Kidney (tissue), 14 donors: ENCODE results near the gene PLD1. TPM values are rescaled to one million over a fixed set of nuclear protein-coding genes. Genes with fewer than 3 reads are reported as not detected.

Experiments
- DNase-seq, 5 donors: peaks; one replicate each; pipeline ENCODE4 v3.0.0-alpha.2; 2013 to 2020
- FAIRE-seq: peaks from 2 replicates; lab custom pipeline; 2012; peaks lifted over from hg19 to GRCh38; lab: Jason Lieb, UNC
- H3K27ac ChIP-seq, 2 donors: one replicate each; pipeline ENCODE4 v1.7.0; 2013; ENCODE audit warnings: low read depth in 2 of 2, low read length in 2 of 2, inconsistent platforms in 1 of 2
- H3K27me3 ChIP-seq: one replicate; pipeline ENCODE4 v1.7.1; 2013; ENCODE audit warnings: low read length, inconsistent platforms; ENCODE audit not compliant: control insufficient read depth, insufficient read depth
- H3K36me3 ChIP-seq, 3 donors: one replicate each; pipeline versions ENCODE4 v1.7.0 to v1.7.1; 2013; ENCODE audit warnings: low read length in 3 of 3, control low read depth in 1 of 3, inconsistent platforms in 1 of 3; ENCODE audit not compliant: insufficient read depth in 3 of 3, control insufficient read depth in 2 of 3
- H3K4me1 ChIP-seq, 3 donors: one replicate each; pipeline versions ENCODE4 v1.7.0 to v1.7.1; 2013; ENCODE audit warnings: low read length in 3 of 3, inconsistent platforms in 1 of 3, low read depth in 1 of 3; ENCODE audit not compliant: control insufficient read depth in 2 of 3, insufficient read depth in 2 of 3
- H3K4me3 ChIP-seq, 3 donors: one replicate each; pipeline versions ENCODE4 v1.7.0 to v1.8.1; 2013; ENCODE audit warnings: low read length in 3 of 3, control low read depth in 1 of 3, inconsistent platforms in 1 of 3
- H3K9ac ChIP-seq, 3 donors: one replicate each; pipeline versions ENCODE4 v1.7.0 to v1.7.1; 2013; ENCODE audit warnings: low read length in 3 of 3, control low read depth in 1 of 3, inconsistent platforms in 1 of 3
- H3K9me3 ChIP-seq, 3 donors: one replicate each; pipeline versions ENCODE4 v1.7.0 to v1.7.1; 2013; ENCODE audit warnings: low read length in 3 of 3, control low read depth in 1 of 3, inconsistent platforms in 1 of 3; ENCODE audit not compliant: control insufficient read depth in 2 of 3, insufficient read depth in 1 of 3
- intact Hi-C: fragments of 100-400 bp; cut with DNase I; formaldehyde crosslinking; loops from one replicate; pipeline ENCODE4 v1.11.1; 2022
- polyA plus RNA-seq: library from polyadenylated mRNA; stranded (reverse); fragments of 350-450 nt; fragmentation: Illumina TruSeq; extraction: RNeasy Lipid Tissue Mini Kit (QIAGEN cat#74804); gene quantifications from one replicate; pipeline ENCODE4 v1.2.3, GENCODE V29; 2014; ENCODE audit warnings: low read depth, low replicate concordance; ENCODE audit not compliant: insufficient read depth
- total RNA-seq: library from RNA; stranded (reverse); fragmentation: NEBNext Ultra II Directional; extraction: Animal tissue kit (Norgen Biotek cat#: 25700); gene quantifications from one replicate; pipeline ENCODE4 v1.2.1, GENCODE V29; 2021
- TF ChIP-seq, protein P1 (sequence below): IDR thresholded peaks from 3 replicates; pipeline ENCODE4 v1.5.1; 2012; ENCODE audit warnings: mild to moderate bottlenecking, moderate library complexity, borderline replicate concordance; ENCODE audit not compliant: insufficient read depth; ENCODE audit errors: extremely low read depth
- donor health status: control.
- donor health status: control.
- donor health status: control.
- donor health status: control.
- donor health status: control.
- donor health status: DM: yes; HTN: yes; CAD: no.
- donor health status: Normal renal cell carcinoma (clear cell type).

The PLD1 gene
- total and polyA plus RNA-seq, 2 donors from 2014 or later: 11.2 to 24.3 TPM

DNA sequence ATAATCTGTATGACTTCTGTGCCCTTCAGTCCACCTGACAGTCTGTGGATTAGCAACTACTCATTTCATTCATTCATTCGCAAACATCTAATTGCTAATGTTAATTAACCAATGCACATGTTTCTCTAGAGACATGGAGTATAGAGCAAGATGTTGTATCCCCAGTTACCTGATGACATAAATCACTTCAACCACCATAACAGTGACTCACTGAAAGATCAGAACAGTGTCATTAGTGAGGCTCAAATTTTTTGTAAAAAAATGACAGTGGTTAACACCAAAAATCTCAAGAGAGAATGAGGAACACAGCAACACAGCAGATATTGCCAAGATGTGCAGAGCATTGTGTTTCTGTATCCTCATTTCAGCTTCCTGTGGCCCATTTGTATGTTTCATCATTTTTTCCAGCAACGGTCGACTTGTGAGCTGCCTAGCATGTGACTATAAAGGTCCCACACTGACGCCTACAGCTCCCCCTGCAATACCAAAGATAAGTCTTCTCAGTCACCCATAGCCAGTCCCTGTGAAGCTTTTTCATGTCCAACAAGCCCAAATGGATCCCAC is 3.7 kb upstream of the PLD1 start:
- no peaks in the 10 kb centered on the region for H3K27me3 ChIP-seq
- H3K4me1 ChIP-seq: no peaks in the 10 kb centered on the region
- H3K27ac ChIP-seq: no peak overlapping the region
- no peak for DNase-seq
- H3K9me3 ChIP-seq: peaks cover 0 to 4% (median 0%) of the 10 kb centered on the region in 3 donors
- H3K36me3 ChIP-seq: no peaks in the 10 kb centered on the region
- intact Hi-C loops: no loop called here
- TF ChIP-seq, protein P1, sequence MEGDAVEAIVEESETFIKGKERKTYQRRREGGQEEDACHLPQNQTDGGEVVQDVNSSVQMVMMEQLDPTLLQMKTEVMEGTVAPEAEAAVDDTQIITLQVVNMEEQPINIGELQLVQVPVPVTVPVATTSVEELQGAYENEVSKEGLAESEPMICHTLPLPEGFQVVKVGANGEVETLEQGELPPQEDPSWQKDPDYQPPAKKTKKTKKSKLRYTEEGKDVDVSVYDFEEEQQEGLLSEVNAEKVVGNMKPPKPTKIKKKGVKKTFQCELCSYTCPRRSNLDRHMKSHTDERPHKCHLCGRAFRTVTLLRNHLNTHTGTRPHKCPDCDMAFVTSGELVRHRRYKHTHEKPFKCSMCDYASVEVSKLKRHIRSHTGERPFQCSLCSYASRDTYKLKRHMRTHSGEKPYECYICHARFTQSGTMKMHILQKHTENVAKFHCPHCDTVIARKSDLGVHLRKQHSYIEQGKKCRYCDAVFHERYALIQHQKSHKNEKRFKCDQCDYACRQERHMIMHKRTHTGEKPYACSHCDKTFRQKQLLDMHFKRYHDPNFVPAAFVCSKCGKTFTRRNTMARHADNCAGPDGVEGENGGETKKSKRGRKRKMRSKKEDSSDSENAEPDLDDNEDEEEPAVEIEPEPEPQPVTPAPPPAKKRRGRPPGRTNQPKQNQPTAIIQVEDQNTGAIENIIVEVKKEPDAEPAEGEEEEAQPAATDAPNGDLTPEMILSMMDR: no peak
- no peak overlapping the region for H3K9ac ChIP-seq
- FAIRE-seq: no peak
- no peak overlapping the region for H3K4me3 ChIP-seq

- intact Hi-C loops: no loop called here
- no peak overlapping the region for H3K4me3 ChIP-seq
- H3K9me3 ChIP-seq: peaks cover 0 to 4% (median 0%) of the 10 kb centered on the region in 3 donors
- H3K4me1 ChIP-seq: no peaks in the 10 kb centered on the region
- FAIRE-seq (no peak), DNase-seq (no peak)
- TF ChIP-seq, protein P1: no peak
- H3K36me3 ChIP-seq: no peaks in the 10 kb centered on the region
- no peak overlapping the region for H3K9ac ChIP-seq
- H3K27me3 ChIP-seq: no peaks in the 10 kb centered on the region
- H3K27ac ChIP-seq: no peak overlapping the region
Measured at GRCh38 chr3:171813278-171813896, 3.1 kb upstream of the PLD1 start.

GRCh38 chr3:171812811-171813210 is 2.5 kb upstream of the PLD1 start:
- no peak for FAIRE-seq
- H3K27me3 ChIP-seq: no peaks in the 10 kb centered on the region

More at GRCh38 chr3:171812811-171813210, 2.5 kb upstream of the PLD1 start:
- TF ChIP-seq, protein P1: no peak
- H3K9me3 ChIP-seq: peaks cover 0 to 4% (median 0%) of the 10 kb centered on the region in 3 donors
- intact Hi-C loops: no loop called here
- H3K27ac ChIP-seq: no peak overlapping the region
- no peak overlapping the region for H3K4me3 ChIP-seq
- H3K9ac ChIP-seq: no peak overlapping the region
- no peaks in the 10 kb centered on the region for H3K36me3 ChIP-seq
- no peaks in the 10 kb centered on the region for H3K4me1 ChIP-seq
- no peak for DNase-seq
